Central memory CD8-positive, alpha-beta T cell (primary cell): ENCODE measurements around the gene CMIP.
"Not testable (repeated sequence)": the region's sequence is repeated elsewhere in the genome, so short reads cannot be mapped to it uniquely, and the experiment has no call there.

Source experiments
- ATAC-seq: fragments of 150-1000 bp; cut with Tn5 transposase; replicated peaks from 2 replicates; pipeline ENCODE4 v1.10.0; 2022; ENCODE audit warnings: mild to moderate bottlenecking, moderate FRiP score, moderate number of reproducible peaks; ENCODE audit not compliant: poor library complexity, severe bottlenecking; ENCODE audit errors: extremely low read depth
- DNase-seq, 2 donors: peaks; one replicate each; pipeline ENCODE4 v3.0.0; 2021; ENCODE audit warnings: low spot score in 2 of 2
- H3K27ac Mint-ChIP-seq: one replicate; pipeline ENCODE4 v1.8.0; 2022; ENCODE audit warnings: low read depth, mild to moderate bottlenecking, moderate library complexity, mixed read lengths
- H3K27me3 Mint-ChIP-seq: one replicate; pipeline ENCODE4 v1.8.0; 2022; ENCODE audit warnings: mixed read lengths
- H3K36me3 Mint-ChIP-seq: one replicate; pipeline ENCODE4 v1.8.0; 2022; ENCODE audit warnings: mild to moderate bottlenecking, moderate library complexity, mixed read lengths; ENCODE audit not compliant: insufficient read depth
- H3K4me1 Mint-ChIP-seq: one replicate; pipeline ENCODE4 v1.8.0; 2022; ENCODE audit warnings: mixed read lengths
- H3K4me3 Mint-ChIP-seq: one replicate; pipeline ENCODE4 v1.8.0; 2022; ENCODE audit warnings: mild to moderate bottlenecking, moderate library complexity, mixed read lengths
- H3K9me3 Mint-ChIP-seq: one replicate; pipeline ENCODE4 v1.8.0; 2022; ENCODE audit warnings: mixed read lengths

The CMIP gene

DNA sequence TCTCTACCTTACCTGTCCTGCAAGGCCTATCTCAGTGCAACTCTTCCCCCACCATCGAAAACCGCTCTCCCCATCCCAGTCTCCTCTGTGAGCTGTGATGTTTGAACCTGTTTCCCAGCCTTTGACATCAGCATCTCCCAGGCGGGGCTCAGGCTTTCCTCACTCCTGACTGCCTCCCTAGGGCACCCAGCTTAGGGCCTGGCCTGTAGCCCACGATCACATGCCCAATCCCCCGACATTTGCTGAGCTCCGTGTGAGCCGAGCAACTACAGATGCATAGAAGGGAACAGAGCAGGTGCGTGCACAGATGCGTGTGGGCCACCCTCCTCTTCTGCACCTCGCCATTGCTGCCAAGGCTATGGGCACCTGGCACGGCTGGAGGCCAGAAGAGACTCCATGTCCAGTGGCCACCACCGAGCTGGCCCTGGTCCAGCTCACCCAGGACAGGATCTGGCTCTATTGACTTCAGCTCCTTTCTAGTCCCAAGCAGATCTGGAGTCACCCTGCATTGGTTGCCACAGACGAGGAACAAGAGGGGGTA lies 35.5 kb upstream of the CMIP start:
- ATAC-seq (no peak), DNase-seq (no peak)
- Mint-ChIP-seq H3K9me3 (no peaks in the 10 kb centered on the region), H3K27me3 (peaks cover 20% of the 10 kb centered on the region), H3K4me3 (no peak overlapping the region), H3K36me3 (peaks cover 3% of the 10 kb centered on the region), H3K27ac (peak overlapping the region; percentile 5), H3K4me1 (no peaks in the 10 kb centered on the region)

DNA sequence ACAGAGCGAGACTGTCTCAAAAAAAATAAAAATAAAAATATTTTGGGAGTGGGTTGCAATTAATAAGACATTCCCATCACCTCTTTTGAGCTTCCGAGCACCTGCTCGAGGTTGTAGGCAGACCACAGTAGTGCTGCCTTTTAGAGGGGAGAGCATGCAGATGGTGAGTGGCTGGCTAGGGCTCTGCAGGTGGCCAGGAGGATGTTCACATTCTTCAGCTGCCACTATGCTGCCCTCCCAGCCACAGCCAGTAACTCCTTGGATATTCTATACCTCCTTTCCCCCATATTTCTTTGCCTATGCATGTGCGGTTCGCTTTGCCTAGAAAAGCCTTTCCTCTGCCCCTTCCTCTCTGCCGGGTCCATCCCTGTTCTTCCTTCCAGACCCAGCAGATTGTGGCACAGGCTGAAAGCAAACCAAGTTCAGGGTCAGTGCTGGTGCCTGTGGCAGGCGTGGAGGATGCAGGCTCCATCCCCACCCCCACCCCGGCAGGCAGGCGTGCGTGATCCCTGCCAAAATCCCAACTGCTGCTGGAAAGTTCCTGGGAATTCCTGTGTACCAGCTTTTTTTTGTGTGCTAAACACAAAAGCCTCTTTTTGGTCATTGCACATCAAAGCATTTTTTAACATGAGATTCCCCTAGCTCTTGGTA lies 33.8 kb upstream of the CMIP start:
- H3K4me3 Mint-ChIP-seq: no peak overlapping the region
- DNase-seq: no peak
- H3K27me3 Mint-ChIP-seq: peaks cover 20% of the 10 kb centered on the region
- H3K9me3 Mint-ChIP-seq: no peaks in the 10 kb centered on the region
- H3K4me1 Mint-ChIP-seq: peaks cover 5% of the 10 kb centered on the region
- no peak overlapping the region for H3K27ac Mint-ChIP-seq
- ATAC-seq: no peak
- H3K36me3 Mint-ChIP-seq: peaks cover 3% of the 10 kb centered on the region

DNA sequence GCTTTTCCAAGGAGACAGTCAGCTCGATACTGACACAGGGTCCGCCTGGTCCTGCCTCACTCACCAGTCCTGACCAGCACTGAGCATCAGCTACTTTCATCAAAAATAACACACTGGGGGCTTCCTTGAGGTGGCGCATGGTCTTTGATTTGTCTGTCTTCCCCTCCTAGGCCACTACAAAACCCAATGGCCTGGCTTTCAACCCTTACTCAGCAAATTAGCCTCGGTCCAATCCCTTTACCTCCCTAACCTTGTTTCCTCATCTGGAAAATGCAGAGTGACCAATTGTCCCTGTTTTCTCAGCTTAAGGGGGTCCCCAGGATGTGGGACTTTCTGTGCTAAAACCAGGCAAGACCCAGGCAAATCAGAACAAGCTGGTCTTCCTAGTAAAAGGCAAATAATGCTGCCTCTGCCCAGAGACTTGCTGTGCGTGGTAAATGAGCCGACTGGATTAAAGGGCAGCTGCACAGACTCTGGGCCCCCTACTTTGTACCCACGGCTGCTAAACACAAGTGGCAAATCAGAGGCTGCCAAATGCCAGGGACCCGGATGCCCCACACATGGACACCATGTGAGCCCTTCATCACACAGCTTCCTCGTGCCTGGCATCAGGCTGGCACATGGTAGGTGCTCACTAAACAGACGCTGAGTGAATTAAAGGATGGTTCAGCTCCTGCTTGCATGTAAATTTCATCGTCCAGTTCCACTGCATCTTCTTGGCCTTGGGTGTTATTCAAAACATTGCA lies 31.2 kb upstream of the CMIP start:
- DNase-seq (no peak), ATAC-seq (no peak)
- peaks cover 5% of the 10 kb centered on the region for H3K4me1 Mint-ChIP-seq
- H3K9me3 Mint-ChIP-seq: no peaks in the 10 kb centered on the region
- peaks cover 3% of the 10 kb centered on the region for H3K36me3 Mint-ChIP-seq
- no peak overlapping the region for H3K27ac Mint-ChIP-seq
- peaks cover 17% of the 10 kb centered on the region for H3K27me3 Mint-ChIP-seq
- no peak overlapping the region for H3K4me3 Mint-ChIP-seq

DNA sequence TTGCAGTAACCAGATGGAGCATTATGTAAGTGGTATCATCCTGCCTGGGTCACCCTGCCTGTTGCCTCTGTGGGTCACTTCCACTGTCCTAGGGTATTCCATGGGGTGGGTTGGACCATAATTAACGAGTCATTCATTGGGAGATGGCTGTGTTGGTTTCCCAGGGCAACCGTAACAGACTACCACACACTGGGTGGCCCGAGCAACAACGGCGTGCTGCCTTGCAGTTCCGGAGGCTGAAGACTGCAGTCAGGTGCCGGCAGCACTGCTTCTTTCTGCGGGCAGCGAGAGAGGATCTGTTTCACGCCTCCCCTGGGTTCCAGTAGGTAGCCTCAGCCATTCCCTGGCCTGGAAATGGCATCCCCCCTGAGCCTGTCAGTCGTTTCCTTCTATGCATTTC lies 28.9 kb upstream of the CMIP start:
- peaks cover 5% of the 10 kb centered on the region for H3K4me1 Mint-ChIP-seq
- peaks cover 6% of the 10 kb centered on the region for H3K27me3 Mint-ChIP-seq
- ATAC-seq (no peak), DNase-seq (no peak)
- H3K4me3 Mint-ChIP-seq: no peak overlapping the region
- no peaks in the 10 kb centered on the region for H3K9me3 Mint-ChIP-seq
- H3K36me3 Mint-ChIP-seq: peaks cover under 1% of the 10 kb centered on the region
- H3K27ac Mint-ChIP-seq: no peak overlapping the region

DNA sequence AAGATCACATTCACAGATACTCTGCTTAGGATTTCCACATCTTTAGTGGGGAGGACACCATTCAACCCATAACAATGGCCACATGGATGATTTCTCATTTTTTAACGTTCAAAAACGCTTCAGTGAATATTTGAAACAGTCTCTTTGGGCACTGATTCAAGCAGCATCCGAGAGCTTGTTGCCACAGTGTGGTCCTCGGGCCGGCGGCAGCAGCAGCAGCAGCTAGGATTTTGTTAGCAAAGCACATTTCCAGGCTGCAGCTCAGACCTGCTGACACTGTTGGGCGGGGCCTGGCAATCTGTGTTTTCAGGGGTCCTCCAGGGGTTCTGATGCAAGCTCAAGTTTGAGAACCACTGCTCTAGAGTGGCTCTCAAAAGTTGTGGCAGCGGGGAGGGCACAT lies 27.9 kb upstream of the CMIP start:
- DNase-seq (no peak), ATAC-seq (no peak)
- H3K4me1 Mint-ChIP-seq: peaks cover 5% of the 10 kb centered on the region
- H3K27me3 Mint-ChIP-seq: no peaks in the 10 kb centered on the region
- H3K9me3 Mint-ChIP-seq: no peaks in the 10 kb centered on the region
- no peak overlapping the region for H3K4me3 Mint-ChIP-seq
- no peaks in the 10 kb centered on the region for H3K36me3 Mint-ChIP-seq
- H3K27ac Mint-ChIP-seq: no peak overlapping the region

DNA sequence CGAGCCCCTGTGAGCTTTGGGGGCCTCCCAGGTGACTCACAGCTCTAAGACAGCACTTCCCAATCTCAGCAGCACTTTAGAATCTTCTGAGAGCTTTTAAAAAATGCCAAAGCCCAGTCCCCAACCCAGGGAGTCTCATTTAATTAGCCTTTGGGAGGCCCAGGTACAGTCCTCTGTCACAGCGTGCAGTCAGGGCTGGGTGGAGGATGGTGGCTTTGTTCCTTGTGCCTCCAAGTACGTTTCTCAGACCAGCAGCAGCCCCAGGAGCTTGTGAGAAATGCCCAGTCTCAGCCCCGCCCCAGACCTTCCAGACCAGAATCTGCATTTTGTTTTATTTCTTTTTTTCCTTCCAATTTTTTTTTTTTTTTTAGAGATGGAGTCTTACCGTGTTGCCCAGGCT lies 27.4 kb upstream of the CMIP start:
- H3K4me1 Mint-ChIP-seq: peaks cover 5% of the 10 kb centered on the region
- H3K27me3 Mint-ChIP-seq: no peaks in the 10 kb centered on the region
- no peaks in the 10 kb centered on the region for H3K36me3 Mint-ChIP-seq
- no peaks in the 10 kb centered on the region for H3K9me3 Mint-ChIP-seq
- no peak for DNase-seq
- no peak for ATAC-seq
- H3K4me3 Mint-ChIP-seq: no peak overlapping the region
- peak overlapping the region; percentile 67 for H3K27ac Mint-ChIP-seq

DNA sequence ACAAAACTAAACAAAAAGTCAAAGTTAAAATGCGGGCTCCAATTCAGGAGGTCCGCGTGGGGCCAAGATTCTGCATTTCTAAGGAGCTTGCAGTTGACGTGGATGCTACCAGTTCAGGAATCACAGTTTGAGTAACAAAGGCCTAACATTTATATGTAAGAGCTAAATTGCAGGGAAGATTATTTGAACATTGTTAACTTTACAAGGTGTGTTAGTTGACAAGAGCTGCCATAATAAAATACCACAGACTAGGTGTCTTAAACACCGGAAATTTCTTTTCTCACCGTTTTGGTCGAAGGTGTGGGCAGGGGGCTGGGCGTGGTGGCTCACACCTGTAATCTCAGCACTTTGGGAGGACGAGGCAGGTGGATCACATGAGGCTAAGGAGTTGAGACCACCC lies 24.8 kb upstream of the CMIP start:
- Mint-ChIP-seq H3K36me3 (peaks cover 2% of the 10 kb centered on the region), H3K9me3 (no peaks in the 10 kb centered on the region)
- ATAC-seq: no peak

DNA sequence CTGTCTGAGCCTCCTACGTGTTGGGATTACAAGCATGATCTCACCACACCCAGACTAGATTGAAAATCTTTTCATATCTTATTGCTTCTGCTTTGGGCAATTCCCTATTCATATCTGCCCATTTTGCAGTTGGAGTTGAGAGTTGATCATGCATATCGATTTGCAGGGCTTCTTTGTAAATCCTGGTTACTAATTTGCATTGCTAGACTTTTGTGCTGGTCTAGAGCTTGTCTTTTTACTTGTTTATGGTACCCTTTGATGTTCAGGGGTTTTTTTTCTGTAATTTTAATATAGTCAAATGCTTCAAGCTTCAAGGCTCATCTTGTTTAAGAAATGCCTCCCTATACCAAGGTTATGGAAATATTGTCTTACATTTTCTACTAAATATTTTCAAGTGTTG lies 23.5 kb upstream of the CMIP start:
- no peak overlapping the region for H3K27ac Mint-ChIP-seq
- peaks cover 12% of the 10 kb centered on the region for H3K4me1 Mint-ChIP-seq
- peaks cover 2% of the 10 kb centered on the region for H3K36me3 Mint-ChIP-seq
- no peak for DNase-seq
- H3K4me3 Mint-ChIP-seq: no peak overlapping the region
- no peaks in the 10 kb centered on the region for H3K9me3 Mint-ChIP-seq
- no peaks in the 10 kb centered on the region for H3K27me3 Mint-ChIP-seq
- no peak for ATAC-seq

More for the DNA sequence above, 24.8 kb upstream of the CMIP start:
- Mint-ChIP-seq H3K27me3 (no peaks in the 10 kb centered on the region), H3K4me1 (peaks cover 9% of the 10 kb centered on the region), H3K4me3 (no peak overlapping the region), H3K27ac (no peak overlapping the region)
- no peak for DNase-seq

DNA sequence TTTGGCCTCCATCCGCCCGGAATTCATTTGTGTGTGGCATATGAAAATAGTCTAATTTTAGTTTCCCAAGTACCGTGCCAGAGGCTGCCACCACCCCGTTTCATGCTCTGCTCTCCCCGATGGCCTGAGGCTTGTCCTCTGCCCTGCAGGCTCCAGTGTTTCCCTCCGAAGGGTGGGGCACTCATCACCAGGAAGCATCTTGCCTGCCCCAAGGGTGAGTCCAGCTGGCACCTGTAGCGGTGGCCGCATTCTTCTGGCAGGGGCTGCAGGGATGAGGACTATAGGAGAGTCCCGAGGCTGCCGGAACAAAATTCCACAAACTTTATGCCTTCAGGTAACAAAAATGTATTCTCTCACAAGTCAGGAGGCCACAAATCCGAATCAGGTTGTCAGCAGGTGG lies 23.1 kb upstream of the CMIP start:
- ATAC-seq (no peak), DNase-seq (no peak)
- no peaks in the 10 kb centered on the region for H3K9me3 Mint-ChIP-seq

DNA sequence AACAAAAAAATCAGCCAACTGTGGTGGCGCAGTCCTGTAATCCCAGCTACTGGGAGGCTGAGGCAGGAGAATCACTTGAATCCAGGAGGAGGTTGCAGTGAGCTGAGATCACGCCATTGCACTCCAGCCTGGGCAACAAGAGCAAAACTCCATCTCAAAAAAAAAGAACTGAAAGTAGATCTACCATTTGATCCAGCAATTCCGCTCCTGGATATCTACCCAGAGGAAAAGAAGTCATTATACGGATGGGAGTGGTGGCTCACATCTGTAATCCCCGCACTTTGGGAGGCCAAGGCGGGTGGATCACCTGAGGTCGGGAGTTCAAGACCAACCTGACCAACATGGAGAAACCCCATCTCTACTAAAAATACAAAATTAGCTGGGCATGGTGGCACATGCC lies 22.5 kb upstream of the CMIP start:
- peaks cover 12% of the 10 kb centered on the region for H3K4me1 Mint-ChIP-seq
- ATAC-seq, H3K27ac Mint-ChIP-seq, H3K27me3 Mint-ChIP-seq, H3K36me3 Mint-ChIP-seq, H3K9me3 Mint-ChIP-seq, H3K4me3 Mint-ChIP-seq, DNase-seq: not testable (repeated sequence)

More for the DNA sequence above, 23.1 kb upstream of the CMIP start:
- Mint-ChIP-seq H3K4me1 (peaks cover 12% of the 10 kb centered on the region), H3K27me3 (no peaks in the 10 kb centered on the region), H3K36me3 (peaks cover 2% of the 10 kb centered on the region), H3K4me3 (no peak overlapping the region), H3K27ac (no peak overlapping the region)

DNA sequence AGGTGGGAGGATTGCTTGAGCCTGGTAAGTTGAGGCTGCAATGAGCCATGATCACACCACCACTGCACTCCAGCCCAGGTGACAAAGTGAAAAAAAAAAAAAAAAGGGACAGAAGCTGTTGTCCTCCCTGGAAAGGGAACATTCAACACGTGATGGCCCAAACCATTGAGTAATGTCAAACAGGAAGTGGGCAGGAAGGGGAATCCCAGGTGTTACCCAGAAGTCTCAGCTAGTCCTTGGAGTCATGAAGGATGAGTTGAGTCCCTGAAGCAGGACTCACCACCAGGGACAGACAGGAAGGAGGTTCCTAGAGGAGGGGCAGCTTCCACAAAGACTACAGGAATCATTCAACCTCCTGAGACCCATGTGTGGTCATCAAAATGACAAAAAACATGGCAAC lies 19.8 kb upstream of the CMIP start:
- Mint-ChIP-seq H3K36me3 (peaks cover 2% of the 10 kb centered on the region), H3K4me3 (no peak overlapping the region), H3K9me3 (no peaks in the 10 kb centered on the region), H3K27ac (peak overlapping the region; percentile 32), H3K4me1 (peaks cover 17% of the 10 kb centered on the region), H3K27me3 (no peaks in the 10 kb centered on the region)
- ATAC-seq (no peak), DNase-seq (no peak)

DNA sequence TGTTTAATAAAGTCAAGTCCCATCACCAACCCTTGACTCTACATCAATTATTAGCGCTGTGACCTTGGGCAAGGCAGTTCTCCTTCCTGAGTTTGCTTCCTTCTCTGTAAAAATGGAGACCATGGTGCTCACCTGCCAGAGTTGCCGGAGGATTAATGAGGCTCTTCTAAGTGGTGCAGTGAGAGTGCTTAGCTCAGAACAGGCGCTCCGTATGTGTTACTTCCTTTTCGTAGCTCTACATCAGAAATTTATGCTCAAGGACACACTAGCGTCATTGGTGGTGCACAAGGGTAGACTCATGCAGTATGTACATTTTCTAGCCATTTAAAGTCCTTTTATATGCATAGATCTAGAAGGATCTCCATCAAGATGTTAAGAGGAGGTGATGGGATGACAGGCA lies 17.4 kb upstream of the CMIP start:
- H3K4me3 Mint-ChIP-seq: no peak overlapping the region
- H3K36me3 Mint-ChIP-seq: peaks cover 2% of the 10 kb centered on the region
- H3K27ac Mint-ChIP-seq: no peak overlapping the region
- H3K4me1 Mint-ChIP-seq: peaks cover 17% of the 10 kb centered on the region
- DNase-seq (no peak), ATAC-seq (no peak)
- H3K9me3 Mint-ChIP-seq: no peaks in the 10 kb centered on the region
- H3K27me3 Mint-ChIP-seq: no peaks in the 10 kb centered on the region

DNA sequence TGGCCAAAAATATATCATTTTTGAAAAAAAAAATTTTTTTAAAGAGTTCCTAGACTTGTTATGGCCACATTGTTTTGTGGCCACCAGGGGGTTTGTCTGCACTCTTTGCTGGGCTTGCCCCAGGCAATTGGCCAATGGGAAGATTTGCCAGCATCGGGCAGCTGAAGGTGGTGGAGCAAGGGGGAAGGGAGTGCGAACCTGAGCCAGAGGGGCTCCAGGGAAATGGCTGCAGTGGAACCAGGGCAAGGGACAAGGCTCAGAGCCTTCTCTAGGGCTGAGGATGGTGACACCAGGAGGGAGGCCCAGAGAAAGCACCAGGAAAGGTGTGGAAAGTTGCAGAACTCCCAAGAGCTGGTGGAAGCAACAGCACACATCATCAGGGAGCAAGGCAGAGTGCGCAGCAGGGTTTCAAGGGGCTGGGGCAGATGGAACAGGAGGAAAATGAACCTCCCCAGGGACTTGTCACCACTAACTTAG lies 15.5 kb upstream of the CMIP start:
- no peak for DNase-seq
- ATAC-seq: no peak
- Mint-ChIP-seq H3K4me3 (no peak overlapping the region), H3K9me3 (no peaks in the 10 kb centered on the region), H3K4me1 (peaks cover 16% of the 10 kb centered on the region), H3K27me3 (no peaks in the 10 kb centered on the region), H3K36me3 (no peaks in the 10 kb centered on the region), H3K27ac (peak overlapping the region; percentile 80)
